Panc1 (cell line): Measurements from ENCODE around the gene TUFM.

Source experiments
- POLR2AphosphoS5 ChIP-seq: IDR thresholded peaks from 2 replicates; pipeline ENCODE4 v1.6.1; 2012; ENCODE audit warnings: mild to moderate bottlenecking, low read depth, low read length, moderate library complexity
- TCF7L2 ChIP-seq: IDR thresholded peaks from 2 replicates; pipeline ENCODE4 v1.6.1; 2011; ENCODE audit warnings: mild to moderate bottlenecking, low read depth, low read length, inconsistent platforms
- TF ChIP-seq, protein P1 (sequence below): fragments of 450-650 bp; IDR thresholded peaks from 2 replicates; pipeline ENCODE4 v1.5.1; 2017; ENCODE audit warnings: mild to moderate bottlenecking
- TF ChIP-seq, protein P2 (sequence below), 2 experiments: IDR thresholded peaks; 2 replicates each; pipeline ENCODE4 v1.6.1; 2011 to 2012; ENCODE audit warnings: low read depth in 2 of 2, control low read depth in 1 of 2, low read length in 1 of 2, mild to moderate bottlenecking in 1 of 2, moderate library complexity in 1 of 2; ENCODE audit not compliant: insufficient read depth in 1 of 2

GRCh38 chr16:28891964-28892890 lies 46.1 kb upstream of the TUFM start:
- TF ChIP-seq, protein P1, sequence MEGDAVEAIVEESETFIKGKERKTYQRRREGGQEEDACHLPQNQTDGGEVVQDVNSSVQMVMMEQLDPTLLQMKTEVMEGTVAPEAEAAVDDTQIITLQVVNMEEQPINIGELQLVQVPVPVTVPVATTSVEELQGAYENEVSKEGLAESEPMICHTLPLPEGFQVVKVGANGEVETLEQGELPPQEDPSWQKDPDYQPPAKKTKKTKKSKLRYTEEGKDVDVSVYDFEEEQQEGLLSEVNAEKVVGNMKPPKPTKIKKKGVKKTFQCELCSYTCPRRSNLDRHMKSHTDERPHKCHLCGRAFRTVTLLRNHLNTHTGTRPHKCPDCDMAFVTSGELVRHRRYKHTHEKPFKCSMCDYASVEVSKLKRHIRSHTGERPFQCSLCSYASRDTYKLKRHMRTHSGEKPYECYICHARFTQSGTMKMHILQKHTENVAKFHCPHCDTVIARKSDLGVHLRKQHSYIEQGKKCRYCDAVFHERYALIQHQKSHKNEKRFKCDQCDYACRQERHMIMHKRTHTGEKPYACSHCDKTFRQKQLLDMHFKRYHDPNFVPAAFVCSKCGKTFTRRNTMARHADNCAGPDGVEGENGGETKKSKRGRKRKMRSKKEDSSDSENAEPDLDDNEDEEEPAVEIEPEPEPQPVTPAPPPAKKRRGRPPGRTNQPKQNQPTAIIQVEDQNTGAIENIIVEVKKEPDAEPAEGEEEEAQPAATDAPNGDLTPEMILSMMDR: no peak
- no peak for TF ChIP-seq POLR2AphosphoS5
- TF ChIP-seq, protein P2, sequence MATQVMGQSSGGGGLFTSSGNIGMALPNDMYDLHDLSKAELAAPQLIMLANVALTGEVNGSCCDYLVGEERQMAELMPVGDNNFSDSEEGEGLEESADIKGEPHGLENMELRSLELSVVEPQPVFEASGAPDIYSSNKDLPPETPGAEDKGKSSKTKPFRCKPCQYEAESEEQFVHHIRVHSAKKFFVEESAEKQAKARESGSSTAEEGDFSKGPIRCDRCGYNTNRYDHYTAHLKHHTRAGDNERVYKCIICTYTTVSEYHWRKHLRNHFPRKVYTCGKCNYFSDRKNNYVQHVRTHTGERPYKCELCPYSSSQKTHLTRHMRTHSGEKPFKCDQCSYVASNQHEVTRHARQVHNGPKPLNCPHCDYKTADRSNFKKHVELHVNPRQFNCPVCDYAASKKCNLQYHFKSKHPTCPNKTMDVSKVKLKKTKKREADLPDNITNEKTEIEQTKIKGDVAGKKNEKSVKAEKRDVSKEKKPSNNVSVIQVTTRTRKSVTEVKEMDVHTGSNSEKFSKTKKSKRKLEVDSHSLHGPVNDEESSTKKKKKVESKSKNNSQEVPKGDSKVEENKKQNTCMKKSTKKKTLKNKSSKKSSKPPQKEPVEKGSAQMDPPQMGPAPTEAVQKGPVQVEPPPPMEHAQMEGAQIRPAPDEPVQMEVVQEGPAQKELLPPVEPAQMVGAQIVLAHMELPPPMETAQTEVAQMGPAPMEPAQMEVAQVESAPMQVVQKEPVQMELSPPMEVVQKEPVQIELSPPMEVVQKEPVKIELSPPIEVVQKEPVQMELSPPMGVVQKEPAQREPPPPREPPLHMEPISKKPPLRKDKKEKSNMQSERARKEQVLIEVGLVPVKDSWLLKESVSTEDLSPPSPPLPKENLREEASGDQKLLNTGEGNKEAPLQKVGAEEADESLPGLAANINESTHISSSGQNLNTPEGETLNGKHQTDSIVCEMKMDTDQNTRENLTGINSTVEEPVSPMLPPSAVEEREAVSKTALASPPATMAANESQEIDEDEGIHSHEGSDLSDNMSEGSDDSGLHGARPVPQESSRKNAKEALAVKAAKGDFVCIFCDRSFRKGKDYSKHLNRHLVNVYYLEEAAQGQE (IDR thresholded peaks at IDR 0.05; ENCODE audit: insufficient read depth in 1 of 2, low read depth in 2 of 2, low read length in 1 of 2): no peak
- TF ChIP-seq TCF7L2: no peak
